Activated naive CD8-positive, alpha-beta T cell treated with anti-CD3 and anti-CD28 coated beads, Interleukin-2, amount 50 U/mL, for 16 hours (primary cell): ENCODE results near the gene NWD2.
"Not testable (repeated sequence)": the region's sequence is repeated elsewhere in the genome, so short reads cannot be mapped to it uniquely, and the experiment has no call there.

Experiments
- DNase-seq: peaks from one replicate; pipeline ENCODE4 v3.0.0-alpha.2; 2020; ENCODE audit warnings: low read depth, low spot score

Gene NWD2

GRCh38 chr4:37467824-37468223 is 223.3 kb downstream of the NWD2 start:
- no peak for DNase-seq

- no peak for DNase-seq
Measured at GRCh38 chr4:37469286-37469685, 224.7 kb downstream of the NWD2 start.

DNA sequence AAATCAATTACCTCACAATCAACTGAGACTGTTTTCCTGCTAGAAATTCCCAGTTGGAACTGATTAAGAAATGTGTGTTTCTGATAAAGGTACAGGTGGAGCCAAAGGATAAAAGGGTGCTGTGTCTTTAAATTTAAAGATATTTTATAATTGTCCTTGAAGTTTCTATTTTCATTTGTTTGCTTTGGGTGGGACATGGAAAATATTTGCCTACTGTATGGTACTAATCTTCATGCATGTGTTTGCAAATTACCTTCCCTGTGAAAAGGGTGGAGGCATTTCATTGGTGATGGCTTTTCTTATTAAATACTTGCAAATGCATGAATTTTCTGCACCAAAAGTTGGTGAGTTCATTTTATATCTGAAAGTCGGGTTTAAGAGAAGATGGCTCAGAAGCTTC is 225.7 kb downstream of the NWD2 start:
- DNase-seq, result no peak

- no peak for DNase-seq
Measured at GRCh38 chr4:37471093-37471492, 226.6 kb downstream of the NWD2 start.

- DNase-seq, result no peak
Measured at GRCh38 chr4:37471971-37472370, 227.4 kb downstream of the NWD2 start.

- DNase-seq, result no peak
Measured at GRCh38 chr4:37473807-37474206, 229.3 kb downstream of the NWD2 start.

GRCh38 chr4:37475087-37475486 is 230.5 kb downstream of the NWD2 start:
- DNase-seq, result no peak

- no peak for DNase-seq
Measured at GRCh38 chr4:37475776-37476175, 231.2 kb downstream of the NWD2 start.

DNA sequence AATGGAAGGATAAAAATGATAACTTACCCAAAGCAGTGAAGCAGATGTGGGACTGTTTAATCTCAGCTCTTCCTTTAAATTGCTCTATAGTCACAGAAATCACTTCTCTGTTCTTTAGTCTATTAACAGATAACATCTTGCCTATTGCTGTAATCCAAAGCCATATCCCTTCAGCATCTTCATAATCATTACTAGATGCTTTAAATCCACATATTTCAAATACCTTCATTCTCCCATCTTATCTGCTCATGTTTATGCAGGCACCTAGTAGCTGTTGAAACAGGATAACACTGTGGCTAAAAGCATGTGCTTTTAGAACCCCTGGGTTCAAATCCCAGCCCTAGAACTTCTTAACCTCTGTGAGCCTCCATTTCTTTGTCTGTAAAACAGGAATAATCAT is 231.7 kb downstream of the NWD2 start:
- DNase-seq, result no peak

DNA sequence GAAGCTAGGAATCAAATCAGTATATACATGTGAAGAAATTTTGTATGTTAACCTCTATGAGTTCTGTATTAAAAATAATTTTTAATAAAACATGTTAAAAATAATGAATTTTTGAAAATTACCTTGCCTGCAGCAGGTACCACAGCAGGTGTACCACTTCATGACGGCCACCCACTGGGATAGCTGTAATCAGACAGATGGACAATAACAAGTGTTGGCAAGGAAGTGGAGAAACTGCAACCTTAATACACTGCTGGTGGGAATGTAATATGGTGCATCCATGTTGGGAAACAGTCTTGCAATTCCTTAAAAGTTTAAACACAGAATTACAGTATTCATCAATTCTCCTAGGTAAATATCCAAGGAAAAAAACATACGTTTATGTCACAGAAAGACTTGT is 232.1 kb downstream of the NWD2 start:
- no peak for DNase-seq

DNA sequence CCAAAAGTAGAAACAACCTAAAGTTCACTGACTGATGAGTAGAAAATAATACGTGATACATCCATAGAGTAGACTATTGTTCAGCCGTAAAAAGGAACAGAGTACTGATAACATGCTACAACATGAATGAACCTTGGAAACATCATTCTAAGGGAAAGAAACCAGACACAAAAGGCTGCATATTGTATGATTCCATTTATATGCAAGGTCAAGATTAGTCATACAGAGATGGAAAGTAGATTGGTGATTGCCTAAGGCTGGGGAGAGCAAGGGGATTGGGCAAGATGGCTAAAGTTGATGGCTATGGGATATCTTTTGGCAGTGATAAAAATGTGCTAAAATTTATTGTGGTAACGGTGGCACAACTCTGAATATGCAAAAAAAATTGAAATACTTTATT is 232.6 kb downstream of the NWD2 start:
- DNase-seq, result no peak

GRCh38 chr4:37478151-37478550 is 233.6 kb downstream of the NWD2 start:
- DNase-seq, result no peak

GRCh38 chr4:37480509-37480908 is 236.0 kb downstream of the NWD2 start:
- DNase-seq, result no peak

DNA sequence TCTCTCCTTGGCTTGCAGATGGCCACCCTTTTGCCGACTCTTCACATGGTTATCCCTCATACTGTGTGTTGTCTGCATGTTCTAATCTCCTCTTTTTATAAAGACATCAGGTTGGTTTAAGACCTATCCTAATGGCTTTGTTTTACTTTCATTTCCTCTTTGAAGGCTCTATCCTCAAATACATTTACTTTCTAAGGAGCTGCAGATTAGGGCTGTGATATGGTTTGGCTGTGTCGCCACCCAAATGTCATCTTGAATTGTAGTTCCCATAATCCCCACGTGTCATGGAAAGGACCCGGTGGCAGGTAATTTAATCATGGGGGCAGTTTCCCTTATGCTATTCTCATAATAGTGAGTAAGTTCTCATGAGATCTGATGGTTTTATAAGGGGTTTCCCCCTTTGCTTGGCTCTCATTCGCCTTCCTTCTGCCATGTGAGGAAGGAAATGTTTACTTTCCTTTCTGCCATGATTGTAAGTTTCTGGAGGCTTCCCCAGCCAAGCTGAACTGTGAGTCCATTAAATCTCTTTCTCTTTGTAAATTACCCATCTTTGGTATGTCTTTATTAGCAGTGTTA is 237.1 kb downstream of the NWD2 start:
- no peak for DNase-seq

DNA sequence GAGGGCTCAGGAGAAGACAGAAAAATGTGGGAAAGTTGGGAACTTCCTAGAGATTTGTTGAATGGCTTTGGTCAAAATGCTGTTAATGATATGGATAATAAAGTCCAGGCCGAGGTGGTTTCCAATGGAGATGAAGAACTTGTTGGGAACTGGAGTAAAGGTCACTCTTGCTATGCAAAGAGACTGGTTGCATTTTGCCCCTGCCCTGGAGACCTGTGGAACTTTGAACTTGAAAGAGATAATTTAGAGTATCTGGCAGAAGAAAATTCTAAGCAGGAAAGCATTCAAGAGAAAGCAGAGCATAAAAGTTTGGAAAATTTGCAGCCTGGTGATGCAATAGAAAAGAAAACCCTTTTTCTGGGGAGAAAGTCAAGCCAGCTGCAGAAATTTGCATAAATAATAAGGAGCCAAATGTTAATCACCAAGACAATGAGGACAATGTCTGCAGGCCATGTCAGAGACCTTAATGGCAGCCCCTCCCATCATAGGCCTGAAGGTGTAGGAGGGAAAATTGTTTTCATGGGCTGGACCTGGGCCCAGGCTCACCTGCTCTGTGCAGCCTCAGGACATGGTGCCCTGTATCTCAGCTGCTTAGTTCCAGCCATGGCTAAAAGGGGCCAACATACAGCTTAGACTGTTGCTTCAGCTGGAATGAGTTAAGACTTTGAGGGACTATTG is 237.8 kb downstream of the NWD2 start:
- no peak for DNase-seq

DNA sequence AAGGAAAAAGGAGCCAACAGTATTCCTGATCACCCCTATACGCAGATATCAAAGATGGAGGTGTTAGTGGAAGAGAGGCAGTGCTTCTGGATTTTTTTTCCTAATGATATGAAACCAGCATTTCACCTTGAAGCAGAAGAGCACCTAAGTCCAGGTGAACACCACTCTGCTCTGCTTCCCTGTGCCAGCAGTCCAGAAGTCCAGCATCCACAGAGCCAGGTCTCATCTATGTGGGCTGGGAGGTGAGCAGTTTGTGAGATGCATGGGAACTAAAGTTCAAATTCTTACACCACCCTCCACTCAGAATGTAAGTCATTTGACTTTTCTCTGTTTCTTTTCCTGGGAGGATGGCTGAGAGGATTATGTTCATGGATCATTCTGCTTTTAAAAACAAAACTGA is 239.1 kb downstream of the NWD2 start:
- no peak for DNase-seq

- no peak for DNase-seq
Measured at GRCh38 chr4:37486166-37486565, 241.6 kb downstream of the NWD2 start.

DNA sequence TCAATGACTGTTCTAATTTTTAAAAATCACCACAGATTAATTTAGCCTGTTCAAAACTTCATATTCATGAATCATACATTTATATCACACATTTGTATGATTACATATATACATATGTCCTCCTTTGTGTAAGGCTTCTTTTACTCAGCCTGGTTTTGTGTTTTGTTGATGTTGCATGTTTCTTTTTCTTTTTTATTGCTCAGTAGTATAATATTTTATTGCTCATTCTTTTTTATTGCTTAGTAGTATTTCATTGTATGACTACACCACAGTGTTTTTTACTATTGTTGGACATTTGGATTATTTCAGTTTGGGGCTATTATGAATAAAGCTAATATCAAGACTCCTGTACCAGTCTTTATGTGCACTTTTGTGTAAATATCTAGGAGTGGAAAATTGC is 243.1 kb downstream of the NWD2 start:
- no peak for DNase-seq

- no peak for DNase-seq
Measured at GRCh38 chr4:37489697-37490096, 245.2 kb downstream of the NWD2 start.

DNA sequence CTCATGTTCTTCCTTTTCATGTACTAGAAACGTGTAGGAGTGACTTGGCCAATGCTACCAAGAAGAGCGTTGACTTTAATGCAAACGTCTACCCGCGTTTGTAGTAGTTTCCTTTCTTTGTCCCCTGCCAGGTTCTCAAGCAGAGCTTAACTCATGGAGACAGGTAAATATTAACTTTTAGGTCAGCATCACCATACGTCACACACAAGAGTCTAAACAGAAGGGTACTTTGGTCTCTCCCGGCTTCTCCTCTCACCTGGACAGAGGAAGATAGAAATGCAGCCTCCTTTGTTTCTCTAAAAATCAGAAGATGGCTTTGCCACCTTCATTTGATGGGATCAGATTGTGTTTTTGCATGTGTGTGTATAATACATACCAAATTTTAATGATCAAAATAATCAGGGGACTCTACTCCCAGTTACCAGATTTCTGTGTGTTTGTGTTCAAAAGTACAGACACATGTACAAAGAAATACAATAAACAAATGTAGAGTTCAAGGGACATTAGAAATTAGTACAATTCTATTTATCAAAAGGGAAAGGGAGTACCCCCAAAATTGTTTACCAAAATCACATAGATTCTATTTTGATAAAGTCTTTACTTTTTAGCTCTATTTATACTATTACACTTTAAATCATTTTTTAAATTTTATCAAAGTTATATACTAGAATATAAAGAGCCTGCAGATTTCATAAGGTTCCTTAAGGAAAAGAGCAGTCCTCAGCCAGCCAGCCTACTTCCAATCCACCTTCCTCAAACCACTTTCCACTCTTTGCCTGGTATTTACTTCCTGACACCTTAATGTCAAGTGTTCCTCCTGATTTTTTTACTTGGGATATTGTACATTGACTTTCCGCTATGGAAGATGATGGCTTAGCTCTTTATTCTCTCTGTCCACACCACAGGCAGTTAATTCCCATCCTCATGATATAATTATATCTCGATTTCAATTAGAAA is 246.1 kb downstream of the NWD2 start:
- DNase-seq, result no peak

DNA sequence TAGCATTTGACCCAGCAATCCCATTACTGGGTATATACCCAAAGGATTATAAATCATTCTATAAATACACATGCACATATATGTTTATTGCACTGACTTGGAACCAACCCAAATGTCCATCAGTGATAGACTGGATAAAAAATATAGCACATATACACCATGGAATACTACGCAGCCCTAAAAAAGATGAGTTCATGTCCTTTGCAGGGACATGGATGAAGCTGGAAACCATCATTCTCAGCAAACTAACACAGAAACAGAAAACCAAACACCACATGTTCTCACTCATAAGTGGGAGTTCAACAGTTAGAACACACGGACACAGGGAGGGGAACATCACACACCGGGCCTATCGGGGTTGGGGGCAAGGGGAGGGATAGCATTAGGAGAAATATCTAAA is 250.8 kb downstream of the NWD2 start:
- DNase-seq, result not testable (repeated sequence)
